ENCODE measurements around the gene CAND2.
A peak's percentile ranks its signal among the peaks of the same experiment; 100 is the strongest.
"Not testable (repeated sequence)": the region's sequence is repeated elsewhere in the genome, so short reads cannot be mapped to it uniquely, and the experiment has no call there.

CAND2 gene

GRCh38 chr3:12868039-12869034 is 71.9 kb downstream of the CAND2 start:
- peak; percentile 66 for DNase-seq

GRCh38 chr3:12869035-12869621 is 72.6 kb downstream of the CAND2 start:
- peak; percentile 55 for DNase-seq

GRCh38 chr3:12870942-12871341 is 74.5 kb downstream of the CAND2 start:
- DNase-seq, result no peak

GRCh38 chr3:12871404-12871983 is 75.0 kb downstream of the CAND2 start:
- DNase-seq, result no peak

GRCh38 chr3:12875857-12876836 is 79.7 kb downstream of the CAND2 start:
- no peak for DNase-seq

GRCh38 chr3:12877040-12877439 is 80.6 kb downstream of the CAND2 start:
- no peak for DNase-seq

GRCh38 chr3:12878141-12878574 is 81.7 kb downstream of the CAND2 start:
- DNase-seq, result no peak

GRCh38 chr3:12878758-12879157 is 82.3 kb downstream of the CAND2 start:
- DNase-seq, result not testable (repeated sequence)

GRCh38 chr3:12879191-12879815 is 82.8 kb downstream of the CAND2 start:
- no peak for DNase-seq

- DNase-seq, result not testable (repeated sequence)
Observed at GRCh38 chr3:12881858-12882257, 85.4 kb downstream of the CAND2 start.

- DNase-seq, result no peak
Observed at GRCh38 chr3:12882336-12883310, 86.1 kb downstream of the CAND2 start.

GRCh38 chr3:12884186-12884680 is 87.8 kb downstream of the CAND2 start:
- no peak for DNase-seq
